Measurements from ENCODE around the gene CTRL.
A peak's percentile ranks its signal among the peaks of the same experiment; 100 is the strongest.

Gene CTRL

GRCh38 chr16:67963292-67963661 is 31.6 kb upstream of the CTRL start:
- no peak for DNase-seq (ENCODE audit: low spot score)

- no peak for DNase-seq (ENCODE audit: low spot score)
Observed at GRCh38 chr16:67962135-67962534, 30.5 kb upstream of the CTRL start.

- DNase-seq (ENCODE audit: low spot score): no peak
Observed at GRCh38 chr16:67961551-67961957, 29.9 kb upstream of the CTRL start.

GRCh38 chr16:67959536-67960329 is 28.1 kb upstream of the CTRL start:
- no peak for DNase-seq (ENCODE audit: low spot score)

- no peak for DNase-seq (ENCODE audit: low spot score)
Observed at GRCh38 chr16:67957622-67958021, 26.0 kb upstream of the CTRL start.

GRCh38 chr16:67954421-67955196 is 22.9 kb upstream of the CTRL start:
- no peak for DNase-seq (ENCODE audit: low spot score)

GRCh38 chr16:67953641-67954375 is 22.1 kb upstream of the CTRL start:
- no peak for DNase-seq (ENCODE audit: low spot score)

- DNase-seq (ENCODE audit: low spot score): no peak
Observed at GRCh38 chr16:67951485-67951884, 19.8 kb upstream of the CTRL start.

- no peak for DNase-seq (ENCODE audit: low spot score)
Observed at GRCh38 chr16:67950335-67950843, 18.7 kb upstream of the CTRL start.

GRCh38 chr16:67949645-67950044 is 18.0 kb upstream of the CTRL start:
- DNase-seq (ENCODE audit: low spot score): no peak

- no peak for DNase-seq (ENCODE audit: low spot score)
Observed at GRCh38 chr16:67948015-67948414, 16.4 kb upstream of the CTRL start.

GRCh38 chr16:67946966-67947558 is 15.4 kb upstream of the CTRL start:
- no peak for DNase-seq (ENCODE audit: low spot score)

GRCh38 chr16:67946128-67946569 is 14.5 kb upstream of the CTRL start:
- DNase-seq (ENCODE audit: low spot score): no peak

GRCh38 chr16:67945392-67945933 is 13.8 kb upstream of the CTRL start:
- no peak for DNase-seq (ENCODE audit: low spot score)

- no peak for DNase-seq (ENCODE audit: low spot score)
Observed at GRCh38 chr16:67944690-67945391, 13.2 kb upstream of the CTRL start.

GRCh38 chr16:67943619-67944504 is 12.2 kb upstream of the CTRL start, which contains the start of gene LCAT:
Gene LCAT (minus strand): TSS chr16:67944120. CDS start chr16:67944101, 19 bp downstream.
- DNase-seq (ENCODE audit: low spot score): no peak

- no peak for DNase-seq (ENCODE audit: low spot score)
Observed at GRCh38 chr16:67943256-67943618, 11.6 kb upstream of the CTRL start.

GRCh38 chr16:67942510-67943255 is 11.0 kb upstream of the CTRL start:
- no peak for DNase-seq (ENCODE audit: low spot score)

- peak; percentile 69 for DNase-seq (ENCODE audit: low spot score)
Observed at GRCh38 chr16:67942200-67942509, 10.5 kb upstream of the CTRL start.

All from SK-N-DZ (cell line).